Fibroblast of lung (primary cell): ENCODE data around the gene PIGP. TPM values are rescaled to one million over a fixed set of nuclear protein-coding genes. Genes with fewer than 3 reads are reported as not detected.

Experiments used
- DNase-seq, 2 donors: peaks; one replicate each; pipeline versions ENCODE4 v3.0.0 to v3.0.0-alpha.2; 2010; ENCODE audit warnings: low read depth in 2 of 2
- H2AFZ ChIP-seq: 2 replicates; pipeline ENCODE4 v1.5.1; 2012; ENCODE audit warnings: low read length, control low read depth, inconsistent platforms
- H3K27ac ChIP-seq: 2 replicates; pipeline ENCODE4 v1.5.1; 2011; ENCODE audit warnings: low read length, control low read depth; ENCODE audit not compliant: insufficient read depth
- H3K27me3 ChIP-seq: 2 replicates; pipeline ENCODE4 v1.5.1; 2011; ENCODE audit warnings: mild to moderate bottlenecking, low read length; ENCODE audit not compliant: control insufficient read depth, insufficient read depth
- H3K36me3 ChIP-seq: 2 replicates; pipeline ENCODE4 v1.5.1; 2011; ENCODE audit warnings: low read length; ENCODE audit not compliant: control insufficient read depth, insufficient read depth
- H3K4me1 ChIP-seq: 2 replicates; pipeline ENCODE4 v1.5.1; 2011; ENCODE audit warnings: low read length; ENCODE audit not compliant: control insufficient read depth, insufficient read depth; ENCODE audit errors: extremely low read depth
- H3K4me2 ChIP-seq: 2 replicates; pipeline ENCODE4 v1.5.1; 2011; ENCODE audit warnings: low read length, control low read depth; ENCODE audit not compliant: insufficient read depth; ENCODE audit errors: extremely low read depth
- H3K4me3 ChIP-seq, 4 experiments: fragments of 200-600 bp in 1 of 4; sonication (generic) in 1 of 4; replicated peaks in 1 of 4; 2 replicates each; pipeline ENCODE4 v1.5.1; 2011 to 2016; ENCODE audit warnings: low read length in 4 of 4, low read depth in 3 of 4, mild to moderate bottlenecking in 3 of 4, control low read depth in 2 of 4, inconsistent platforms in 1 of 4, mixed read lengths in 1 of 4; ENCODE audit not compliant: insufficient read depth in 1 of 4; ENCODE audit errors: control extremely low read depth in 1 of 4
- H3K79me2 ChIP-seq: 2 replicates; pipeline ENCODE4 v1.5.1; 2012; ENCODE audit warnings: mild to moderate bottlenecking, low read length, inconsistent platforms; ENCODE audit not compliant: control insufficient read depth, insufficient read depth
- H3K9ac ChIP-seq: 2 replicates; pipeline ENCODE4 v1.5.1; 2011; ENCODE audit warnings: mild to moderate bottlenecking, low read length, control low read depth; ENCODE audit not compliant: insufficient read depth
- H3K9me3 ChIP-seq: 2 replicates; pipeline ENCODE4 v1.5.1; 2012; ENCODE audit warnings: low read depth, low read length; ENCODE audit not compliant: control insufficient read depth, insufficient read depth
- H4K20me1 ChIP-seq: 2 replicates; pipeline ENCODE4 v1.5.1; 2011; ENCODE audit warnings: low read length; ENCODE audit not compliant: control insufficient read depth, insufficient read depth; ENCODE audit errors: extremely low read depth
- EZH2 ChIP-seq: IDR thresholded peaks from 2 replicates; pipeline ENCODE4 v1.5.1; 2012; ENCODE audit warnings: low read length, control low read depth, mild to moderate bottlenecking; ENCODE audit errors: missing control alignments
- polyA plus RNA-seq, 2 donors: library from polyadenylated mRNA; depleted of rRNA in 1 of 2; stranded (reverse) in 1 of 2; unstranded in 1 of 2; fragments of >200 nt; gene quantifications; 2 replicates each; pipeline ENCODE4 v1.2.1, GENCODE V29; 2011 to 2012; ENCODE audit warnings: missing spikeins in 1 of 2
- total RNA-seq: library from RNA; depleted of rRNA; stranded (reverse); fragments of >200 nt; gene quantifications from 2 replicates; pipeline ENCODE4 v1.2.1, GENCODE V29; 2014
- TF ChIP-seq, protein P1 (sequence below), 2 donors: IDR thresholded peaks in 1 of 2; conservative IDR thresholded peaks in 1 of 2; 1 replicate in 1 of 2; 2 replicates in 1 of 2; pipeline ENCODE4 v1.5.1; 2011 to 2012; ENCODE audit warnings: low read length in 2 of 2, control low read depth in 1 of 2, inconsistent platforms in 1 of 2, low read depth in 1 of 2, mild to moderate bottlenecking in 1 of 2

The PIGP gene
- total and polyA plus RNA-seq, 2 donors (not counting 1 experiment from before 2014, with no cell fraction given): 8.6 to 25.9 TPM

DNA sequence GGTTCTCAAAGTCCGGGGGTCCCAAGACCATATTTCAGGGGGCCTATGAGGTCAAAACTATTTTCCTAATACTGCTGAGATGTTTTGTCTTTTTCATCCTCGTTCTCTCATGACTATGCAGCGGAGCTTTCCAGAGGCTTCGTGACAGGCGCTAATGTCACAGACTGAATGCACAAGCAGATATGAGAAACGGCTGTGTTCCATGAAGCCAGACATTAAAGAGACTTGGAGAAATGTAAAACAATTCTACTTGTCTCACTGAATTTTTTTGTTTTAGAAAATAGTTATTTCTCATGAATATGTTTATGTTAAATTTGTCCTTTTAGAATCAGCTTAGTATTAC lies 10.3 kb downstream of the PIGP start:
- Histone ChIP-seq H3K27ac (no peak overlapping the region), H3K36me3 (no peaks in the 10 kb centered on the region), H3K79me2 (no peaks in the 10 kb centered on the region), H3K9ac (no peak overlapping the region), H3K4me2 (no peak overlapping the region), H2AFZ (no peak overlapping the region), H3K9me3 (no peaks in the 10 kb centered on the region), H3K27me3 (no peaks in the 10 kb centered on the region), H3K4me3 (no peak overlapping the region), H3K4me1 (peaks cover 9% of the 10 kb centered on the region), H4K20me1 (no peaks in the 10 kb centered on the region)
- DNase-seq: no peak
- TF ChIP-seq, protein P1, sequence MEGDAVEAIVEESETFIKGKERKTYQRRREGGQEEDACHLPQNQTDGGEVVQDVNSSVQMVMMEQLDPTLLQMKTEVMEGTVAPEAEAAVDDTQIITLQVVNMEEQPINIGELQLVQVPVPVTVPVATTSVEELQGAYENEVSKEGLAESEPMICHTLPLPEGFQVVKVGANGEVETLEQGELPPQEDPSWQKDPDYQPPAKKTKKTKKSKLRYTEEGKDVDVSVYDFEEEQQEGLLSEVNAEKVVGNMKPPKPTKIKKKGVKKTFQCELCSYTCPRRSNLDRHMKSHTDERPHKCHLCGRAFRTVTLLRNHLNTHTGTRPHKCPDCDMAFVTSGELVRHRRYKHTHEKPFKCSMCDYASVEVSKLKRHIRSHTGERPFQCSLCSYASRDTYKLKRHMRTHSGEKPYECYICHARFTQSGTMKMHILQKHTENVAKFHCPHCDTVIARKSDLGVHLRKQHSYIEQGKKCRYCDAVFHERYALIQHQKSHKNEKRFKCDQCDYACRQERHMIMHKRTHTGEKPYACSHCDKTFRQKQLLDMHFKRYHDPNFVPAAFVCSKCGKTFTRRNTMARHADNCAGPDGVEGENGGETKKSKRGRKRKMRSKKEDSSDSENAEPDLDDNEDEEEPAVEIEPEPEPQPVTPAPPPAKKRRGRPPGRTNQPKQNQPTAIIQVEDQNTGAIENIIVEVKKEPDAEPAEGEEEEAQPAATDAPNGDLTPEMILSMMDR (conservative IDR thresholded peaks at IDR 0.05 in 1 of 2, IDR thresholded peaks at IDR 0.05 in 1 of 2; ENCODE audit: low read depth in 1 of 2, low read length in 2 of 2): no peak
- TF ChIP-seq EZH2: no peak

DNA sequence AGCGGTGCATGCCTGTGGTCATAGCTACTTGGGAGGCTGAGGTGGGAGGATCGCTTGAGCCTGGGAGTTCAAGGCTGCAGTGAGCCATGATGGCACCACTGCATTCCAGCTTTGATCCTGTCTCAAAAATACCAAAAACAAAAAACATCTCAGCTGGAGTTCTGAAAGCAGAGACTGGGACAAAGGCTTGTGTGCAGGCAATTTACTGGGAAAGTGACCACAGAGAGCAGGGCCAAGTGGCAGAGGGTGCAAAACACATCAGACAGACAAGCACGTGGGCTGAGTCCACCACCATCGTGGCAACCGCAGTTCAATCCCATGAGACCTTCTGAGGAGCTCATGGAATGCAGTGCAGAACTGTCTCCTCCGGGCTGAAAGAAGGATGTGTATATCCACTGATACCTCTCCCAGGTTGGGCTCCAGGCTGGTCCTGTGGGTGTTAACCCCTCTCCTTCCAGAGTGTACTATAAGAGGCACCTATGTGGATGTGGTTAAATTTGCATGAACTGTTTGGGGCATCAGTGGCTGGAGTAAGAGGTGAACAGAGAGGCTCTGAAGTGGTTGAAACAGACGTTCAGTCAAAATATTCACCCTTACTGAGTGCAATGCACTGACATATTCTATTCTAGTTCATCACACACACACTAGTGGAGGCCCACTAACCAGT lies 10.8 kb downstream of the PIGP start:
- Histone ChIP-seq H3K27me3 (no peaks in the 10 kb centered on the region), H3K4me1 (peaks cover 9% of the 10 kb centered on the region), H3K79me2 (no peaks in the 10 kb centered on the region), H3K9me3 (no peaks in the 10 kb centered on the region), H4K20me1 (no peaks in the 10 kb centered on the region), H3K9ac (no peak overlapping the region), H3K27ac (no peak overlapping the region), H3K4me2 (no peak overlapping the region), H2AFZ (no peak overlapping the region), H3K4me3 (no peak overlapping the region), H3K36me3 (no peaks in the 10 kb centered on the region)
- DNase-seq: peak; percentile 14 to 21
- no peak for TF ChIP-seq EZH2
- TF ChIP-seq, protein P1 (conservative IDR thresholded peaks at IDR 0.05 in 1 of 2, IDR thresholded peaks at IDR 0.05 in 1 of 2; ENCODE audit: low read depth in 1 of 2, low read length in 2 of 2): no peak

DNA sequence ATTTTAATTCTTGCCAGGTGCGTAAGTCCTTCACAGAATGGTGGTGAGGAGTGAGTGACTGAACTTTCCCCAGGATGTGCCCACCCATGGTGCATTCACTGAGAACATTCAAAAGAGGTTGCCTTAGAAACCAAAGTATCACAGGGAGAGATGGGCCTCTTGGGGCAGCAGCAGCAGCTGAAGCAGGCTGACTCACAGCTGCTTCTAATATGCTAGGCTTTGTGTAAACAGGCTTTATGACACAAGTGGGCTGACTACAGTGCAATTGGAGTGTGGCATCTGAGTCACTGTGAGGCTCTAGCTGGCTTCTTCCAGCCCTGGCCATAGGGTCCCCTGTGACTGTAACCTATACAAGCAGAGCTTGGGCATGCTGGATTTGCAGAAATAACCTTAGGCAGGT lies 12.6 kb downstream of the PIGP start:
- peaks cover 9% of the 10 kb centered on the region for H3K4me1 ChIP-seq
- no peaks in the 10 kb centered on the region for H4K20me1 ChIP-seq
- no peaks in the 10 kb centered on the region for H3K36me3 ChIP-seq
- no peaks in the 10 kb centered on the region for H3K79me2 ChIP-seq
- DNase-seq: peak; percentile 96 to 97
- peak overlapping the region; percentile 66 for H3K27ac ChIP-seq
- H3K27me3 ChIP-seq: peaks cover under 1% of the 10 kb centered on the region
- H3K4me2 ChIP-seq: peak overlapping the region; percentile 56
- H3K4me3 ChIP-seq: no peak overlapping the region
- H3K9ac ChIP-seq: no peak overlapping the region
- H3K9me3 ChIP-seq: no peaks in the 10 kb centered on the region
- no peak for TF ChIP-seq EZH2
- TF ChIP-seq, protein P1 (conservative IDR thresholded peaks at IDR 0.05 in 1 of 2, IDR thresholded peaks at IDR 0.05 in 1 of 2; ENCODE audit: low read depth in 1 of 2, low read length in 2 of 2): peak; percentile 4 to 38
- no peak overlapping the region for H2AFZ ChIP-seq
